GM12878 (cell line): Measurements from ENCODE around the gene MTIF3. TPM values are rescaled to one million over a fixed set of nuclear protein-coding genes. Genes with fewer than 3 reads are reported as not detected.

Source experiments
- ATAC-seq: fragments of 200-7000 bp; cut with Tn5 transposase; 3 replicates; pipeline ENCODE4 v1.9.1; 2020; ENCODE audit warnings: mild to moderate bottlenecking, moderate library complexity
- BruUV-seq: library from RNA; stranded (reverse); fragments of 400-500 nt; replicated peaks from 2 replicates; lab custom pipeline; 2021; lab: Mats Ljungman, UMichigan
- CTCF ChIA-PET: fragments of 300-600 bp; sonication (Branson Sonifier 250); formaldehyde crosslinking; extraction: SDS; loops from one replicate; lab custom pipeline; 2021; ENCODE audit warnings: inconsistent platforms; lab: Yijun Ruan, JAX
- POLR2A ChIA-PET: fragments of 350-600 bp; formaldehyde crosslinking; extraction: SDS; loops from one replicate; lab custom pipeline; 2021; ENCODE audit warnings: inconsistent platforms; lab: Charles Lee
- RAD21 ChIA-PET: fragments of 300-600 bp; sonication (Branson Sonifier 250); formaldehyde crosslinking; loops from one replicate; lab custom pipeline; 2023; ENCODE audit warnings: antibody characterized with exemption; ENCODE audit not compliant: unreplicated experiment; lab: Charles Lee
- SMC1A ChIA-PET: fragments of 300-600 bp; sonication (Branson Sonifier 250); formaldehyde crosslinking; loops from one replicate; lab custom pipeline; 2023; ENCODE audit not compliant: unreplicated experiment, uncharacterized antibody; lab: Charles Lee
- DNase-seq: peaks from one replicate; pipeline ENCODE4 v3.0.0-alpha.2; 2011; ENCODE audit warnings: low read depth, low spot score
- FAIRE-seq: peaks from 3 replicates; lab custom pipeline; 2011; peaks lifted over from hg19 to GRCh38; lab: Jason Lieb, UNC
- H2AFZ ChIP-seq: 2 replicates; pipeline ENCODE4 v1.6.0; 2011; ENCODE audit warnings: low read depth, low read length, control low read depth; ENCODE audit not compliant: control insufficient read depth
- H3K27ac ChIP-seq: 2 replicates; pipeline ENCODE4 v1.5.1; 2011; ENCODE audit warnings: control low read depth; ENCODE audit not compliant: control insufficient read depth, insufficient read depth
- H3K27me3 ChIP-seq, 2 experiments: replicated peaks in 1 of 2; 2 replicates each; pipeline versions ENCODE4 v1.6.0 to v1.6.1; 2011; ENCODE audit warnings: low read length in 1 of 2; ENCODE audit not compliant: control insufficient read depth in 2 of 2, insufficient read depth in 2 of 2
- H3K36me3 ChIP-seq, 2 experiments: 2 replicates each; pipeline ENCODE4 v1.5.1; 2011; ENCODE audit warnings: low read length in 1 of 2; ENCODE audit not compliant: control insufficient read depth in 2 of 2, insufficient read depth in 2 of 2
- H3K4me1 ChIP-seq: 2 replicates; pipeline ENCODE4 v1.6.1; 2011; ENCODE audit warnings: mild to moderate bottlenecking, low read length, moderate library complexity, mixed read lengths; ENCODE audit not compliant: control insufficient read depth, insufficient read depth
- H3K4me2 ChIP-seq: 2 replicates; pipeline ENCODE4 v1.6.0; 2011; ENCODE audit warnings: control low read depth; ENCODE audit not compliant: control insufficient read depth, insufficient read depth
- H3K4me3 ChIP-seq: fragments of 200-600 bp; sonication (generic); 2 replicates; pipeline ENCODE4 v1.5.1; 2016
- H3K79me2 ChIP-seq: 2 replicates; pipeline ENCODE4 v1.6.0; 2011; ENCODE audit warnings: low read length; ENCODE audit not compliant: control insufficient read depth, insufficient read depth
- H3K9ac ChIP-seq: 2 replicates; pipeline ENCODE4 v1.8.0; 2011; ENCODE audit warnings: low read length, control low read depth, mixed read lengths; ENCODE audit not compliant: control insufficient read depth, insufficient read depth
- H3K9me3 ChIP-seq: replicated peaks from 3 replicates; pipeline ENCODE4 v1.5.1; 2011; ENCODE audit warnings: mild to moderate bottlenecking, low read length; ENCODE audit not compliant: control insufficient read depth, insufficient read depth
- H4K20me1 ChIP-seq: 2 replicates; pipeline ENCODE4 v1.6.0; 2011; ENCODE audit not compliant: control insufficient read depth, insufficient read depth
- CHD4 ChIP-seq: fragments of 200-600 bp; sonication (generic); IDR thresholded peaks from 2 replicates; pipeline ENCODE4 v1.6.1; 2016; ENCODE audit warnings: mild to moderate bottlenecking
- CREB1 ChIP-seq: IDR thresholded peaks from 2 replicates; pipeline ENCODE4 v1.6.1; 2012; ENCODE audit warnings: low read depth, mild to moderate bottlenecking, inconsistent platforms
- DPF2 ChIP-seq: fragments of 450-650 bp; IDR thresholded peaks from 2 replicates; pipeline ENCODE4 v1.6.1; 2017; ENCODE audit warnings: mild to moderate bottlenecking
- EED ChIP-seq: sonication (generic); IDR thresholded peaks from 2 replicates; pipeline ENCODE4 v1.6.1; 2016; ENCODE audit warnings: antibody characterized with exemption, low read depth
- EP300 ChIP-seq, 2 experiments: fragments of 150-350 bp in 1 of 2; IDR thresholded peaks; 2 replicates each; pipeline ENCODE4 v1.6.1; 2011 to 2012; ENCODE audit warnings: low read depth in 2 of 2, low read length in 2 of 2, borderline replicate concordance in 1 of 2, improper control_type of control experiment in 1 of 2, inconsistent platforms in 1 of 2; ENCODE audit not compliant: control insufficient read depth in 1 of 2
- IKZF1 ChIP-seq: fragments of 450-650 bp; conservative IDR thresholded peaks from 2 replicates; pipeline ENCODE4 v1.6.1; 2017; ENCODE audit warnings: antibody characterized with exemption, mild to moderate bottlenecking
- MEF2A ChIP-seq: IDR thresholded peaks from 2 replicates; pipeline ENCODE4 v1.6.1; 2011; ENCODE audit warnings: low read depth, mild to moderate bottlenecking, low read length, moderate library complexity; ENCODE audit not compliant: insufficient read depth
- PAX8 ChIP-seq: fragments of 450-650 bp; IDR thresholded peaks from 2 replicates; pipeline ENCODE4 v1.6.1; 2017; ENCODE audit warnings: mild to moderate bottlenecking, moderate library complexity
- POLR2AphosphoS2 ChIP-seq: IDR thresholded peaks from 2 replicates; pipeline ENCODE4 v1.6.1; 2011; ENCODE audit warnings: low read depth, mild to moderate bottlenecking, low read length, improper control_type of control experiment, moderate library complexity
- SMC3 ChIP-seq: IDR thresholded peaks from 2 replicates; pipeline ENCODE4 v1.6.1; 2011; ENCODE audit warnings: low read length, improper control_type of control experiment, borderline replicate concordance
- STAT3 ChIP-seq: IDR thresholded peaks from 2 replicates; pipeline ENCODE4 v1.6.1; 2011; ENCODE audit warnings: low read depth, low read length, improper control_type of control experiment
- TAF1 ChIP-seq: IDR thresholded peaks from 2 replicates; pipeline ENCODE4 v1.6.1; 2011; ENCODE audit warnings: mild to moderate bottlenecking, low read depth, low read length, borderline replicate concordance
- TCF12 ChIP-seq: IDR thresholded peaks from 2 replicates; pipeline ENCODE4 v1.6.1; 2011; ENCODE audit warnings: low read depth, mild to moderate bottlenecking, low read length
- USF2 ChIP-seq: IDR thresholded peaks from 2 replicates; pipeline ENCODE4 v1.6.1; 2011; ENCODE audit warnings: low read depth, low read length, improper control_type of control experiment, borderline replicate concordance
- WGBS: methylation state at CpG from one replicate; pipeline ENCODE4 v1.1.6; 2016; ENCODE audit warnings: low lambda C conversion rate; ENCODE audit not compliant: insufficient replicate concordance, insufficient coverage; ENCODE audit errors: missing lambda C conversion rate; 5-methylcytosine and 5-hydroxymethylcytosine counted together
- in situ Hi-C: fragments of 300-500 bp; cut with MboI; formaldehyde crosslinking; loops from 9 replicates; pipeline ENCODE4 v1.14.3; 2018; ENCODE audit warnings: mixed read lengths
- intact Hi-C: fragments of 100-400 bp; cut with micrococcal nuclease; formaldehyde crosslinking; loops from one replicate; pipeline ENCODE4 v1.14.2; 2022; ENCODE audit not compliant: unreplicated experiment
- polyA plus RNA-seq, 11 experiments: library from polyadenylated mRNA; depleted of rRNA in 4 of 11; unstranded in 6 of 11; stranded (reverse) in 5 of 11; fragments of >200 nt; fragmentation: Nextera tagmentation in 4 of 11; fragmentation: Illumina TruSeq in 1 of 11; extraction: Ambion mirVana in 4 of 11; extraction: Trizol in 1 of 11; gene quantifications; 1 replicate in 1 of 11; 2 replicates in 10 of 11; pipeline versions ENCODE4 v1.2.1 to v1.2.3, GENCODE V29; 2011 to 2016; ENCODE audit warnings: inconsistent platforms in 2 of 11, missing spikeins in 2 of 11, low read depth in 1 of 11
- total RNA-seq, 4 experiments: library from RNA; depleted of rRNA in 3 of 4; stranded (reverse); fragments of >200 nt in 3 of 4; fragmentation: Illumina TruSeq in 1 of 4; extraction: Trizol in 1 of 4; gene quantifications; 2 replicates each; pipeline versions ENCODE4 v1.2.1 to v1.2.3, GENCODE V29; 2013 to 2021

Gene MTIF3
- total and polyA plus RNA-seq, 10 of the 15 experiments (the other 5 are each of a cell fraction or from before 2014, with no cell fraction given): 22.4 to 73.9 (median 49.7) TPM

- 44% methylated on average over 17 of the region's 17 CpGs for WGBS
- in situ Hi-C loops: no loop called here
- Histone ChIP-seq H3K36me3 (no peaks in the 10 kb centered on the region), H3K79me2 (no peaks in the 10 kb centered on the region), H3K4me2 (no peak overlapping the region), H3K4me3 (no peak overlapping the region), H2AFZ (no peak overlapping the region), H3K9ac (no peak overlapping the region), H3K27me3 (no peaks in the 10 kb centered on the region; a peak in 2 of 4 replicates), H4K20me1 (no peaks in the 10 kb centered on the region), H3K4me1 (no peaks in the 10 kb centered on the region), H3K9me3 (no peaks in the 10 kb centered on the region; the same call in 2 of the 3 replicates), H3K27ac (no peak overlapping the region)
- no TSS peak for BruUV-seq
- ATAC-seq (no peak), FAIRE-seq (no peak), DNase-seq (no peak)
- ChIA-PET RAD21 (no interaction called here), POLR2A (no interaction called here), CTCF (interaction anchor here (0.6 to 2.9 kb wide), 5 partner anchors 9 to 423 kb away, joined by 3 to 23 read pairs (median 4); no protein-coding TSS in a partner anchor), SMC1A (interaction anchor here (2.5 kb wide), 1 partner anchor 422 kb away, joined by 8 read pairs; no protein-coding TSS in a partner anchor)
- no peak for TF ChIP-seq CREB1
- no peak for TF ChIP-seq USF2
- no peak for TF ChIP-seq IKZF1
- TF ChIP-seq SMC3: no peak
- no peak for TF ChIP-seq STAT3
- TF ChIP-seq TAF1: no peak
- no peak for TF ChIP-seq EP300 (IDR thresholded peaks at IDR 0.05; ENCODE audit: borderline replicate concordance in 1 of 2, control insufficient read depth in 1 of 2, low read depth in 2 of 2, low read length in 2 of 2)
- TF ChIP-seq DPF2: no peak
- TF ChIP-seq CHD4: no peak
- no peak for TF ChIP-seq MEF2A
- TF ChIP-seq EED: no peak
- TF ChIP-seq PAX8: no peak
- TF ChIP-seq TCF12: no peak
- no peak for TF ChIP-seq POLR2AphosphoS2
- intact Hi-C loops: no loop called here
Observed at GRCh38 chr13:27404680-27405079, 45.7 kb downstream of the MTIF3 start.
